GM10266 (cell line): ENCODE data around the gene TNFSF10.

ENCODE experiments used
- DNase-seq: peaks from one replicate; pipeline ENCODE4 v3.0.0; 2012; ENCODE audit errors: extremely low spot score
- CTCF ChIP-seq: IDR thresholded peaks from 2 replicates; pipeline ENCODE4 v1.5.1; 2012; ENCODE audit warnings: mild to moderate bottlenecking, low read depth; ENCODE audit not compliant: control insufficient read depth, insufficient read depth; ENCODE audit errors: missing control alignments

Gene TNFSF10

GRCh38 chr3:172542999-172543398, 19.8 kb upstream of the TNFSF10 start:
- no peak for DNase-seq
- TF ChIP-seq CTCF: no peak

GRCh38 chr3:172541945-172542488, 18.8 kb upstream of the TNFSF10 start:
- TF ChIP-seq CTCF: no peak
- DNase-seq: no peak

GRCh38 chr3:172540049-172540448, 16.8 kb upstream of the TNFSF10 start:
- DNase-seq: no peak
- TF ChIP-seq CTCF: no peak

- no peak for TF ChIP-seq CTCF
- no peak for DNase-seq
Measured at GRCh38 chr3:172539273-172539672, 16.0 kb upstream of the TNFSF10 start.

GRCh38 chr3:172538368-172539151, 15.3 kb upstream of the TNFSF10 start:
- DNase-seq: no peak
- no peak for TF ChIP-seq CTCF

GRCh38 chr3:172537507-172538158, 14.4 kb upstream of the TNFSF10 start:
- TF ChIP-seq CTCF: no peak
- no peak for DNase-seq

- TF ChIP-seq CTCF: no peak
- DNase-seq: no peak
Measured at GRCh38 chr3:172536993-172537419, 13.8 kb upstream of the TNFSF10 start.
